GM12875 (cell line): Measurements from ENCODE around the gene SPTBN1.

Experiments used
- H3K4me3 ChIP-seq: one replicate; pipeline ENCODE4 v1.5.1; 2011; ENCODE audit warnings: low read depth, low read length, control low read depth
- TF ChIP-seq, protein P1 (sequence below): IDR thresholded peaks from 2 replicates; pipeline ENCODE4 v1.5.1; 2011; ENCODE audit warnings: low read depth, mild to moderate bottlenecking, control low read depth, inconsistent platforms, low read length, moderate library complexity, borderline replicate concordance; ENCODE audit not compliant: insufficient read depth

SPTBN1 gene

DNA sequence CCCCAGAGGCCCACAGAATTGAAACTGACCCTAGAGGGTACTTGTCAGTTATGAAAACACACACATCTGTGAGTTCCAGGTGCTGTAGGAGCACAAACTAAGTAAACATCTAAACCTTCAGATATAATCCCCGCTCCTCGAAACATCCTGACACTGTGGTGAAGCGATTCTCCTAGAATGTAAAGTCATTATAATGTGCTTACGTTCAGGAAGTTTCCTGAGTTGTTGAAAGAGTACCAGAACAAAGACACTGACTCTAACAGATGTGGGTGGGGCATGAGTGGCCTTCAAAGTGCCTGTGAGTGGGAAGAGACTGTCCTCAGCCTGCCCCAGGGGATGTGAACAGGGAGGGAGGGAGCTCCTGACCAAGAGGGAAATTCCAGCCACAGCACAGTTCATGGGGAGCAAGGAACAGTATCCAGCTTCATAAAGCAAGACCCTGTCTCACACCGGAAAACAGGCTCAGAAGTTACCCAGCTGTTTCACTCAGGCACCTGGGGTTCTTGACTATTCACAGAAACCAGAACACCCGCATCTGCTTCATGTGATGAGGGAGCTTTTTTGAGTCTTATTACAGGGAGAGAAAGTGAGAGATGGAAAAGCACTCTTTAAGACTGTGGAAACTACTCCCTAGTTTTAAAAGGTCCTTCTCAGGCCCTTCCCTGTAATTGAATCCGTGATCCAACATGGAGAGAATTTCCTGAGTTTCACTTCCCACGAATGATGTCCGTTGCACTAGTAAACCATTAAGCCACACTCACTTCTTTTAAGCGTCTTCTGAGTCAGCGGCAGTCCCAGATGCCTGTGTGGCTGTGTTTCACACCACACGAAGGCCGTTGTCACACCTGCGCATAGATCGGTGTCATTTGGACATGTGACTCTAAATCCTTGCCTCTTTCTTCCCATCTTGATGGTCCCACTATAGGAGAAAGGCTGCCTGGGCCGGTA, 178.7 kb downstream of the SPTBN1 start:
- H3K4me3 ChIP-seq: no peak overlapping the region

GRCh38 chr2:54635554-54636152, 179.5 kb downstream of the SPTBN1 start:
- TF ChIP-seq, protein P1, sequence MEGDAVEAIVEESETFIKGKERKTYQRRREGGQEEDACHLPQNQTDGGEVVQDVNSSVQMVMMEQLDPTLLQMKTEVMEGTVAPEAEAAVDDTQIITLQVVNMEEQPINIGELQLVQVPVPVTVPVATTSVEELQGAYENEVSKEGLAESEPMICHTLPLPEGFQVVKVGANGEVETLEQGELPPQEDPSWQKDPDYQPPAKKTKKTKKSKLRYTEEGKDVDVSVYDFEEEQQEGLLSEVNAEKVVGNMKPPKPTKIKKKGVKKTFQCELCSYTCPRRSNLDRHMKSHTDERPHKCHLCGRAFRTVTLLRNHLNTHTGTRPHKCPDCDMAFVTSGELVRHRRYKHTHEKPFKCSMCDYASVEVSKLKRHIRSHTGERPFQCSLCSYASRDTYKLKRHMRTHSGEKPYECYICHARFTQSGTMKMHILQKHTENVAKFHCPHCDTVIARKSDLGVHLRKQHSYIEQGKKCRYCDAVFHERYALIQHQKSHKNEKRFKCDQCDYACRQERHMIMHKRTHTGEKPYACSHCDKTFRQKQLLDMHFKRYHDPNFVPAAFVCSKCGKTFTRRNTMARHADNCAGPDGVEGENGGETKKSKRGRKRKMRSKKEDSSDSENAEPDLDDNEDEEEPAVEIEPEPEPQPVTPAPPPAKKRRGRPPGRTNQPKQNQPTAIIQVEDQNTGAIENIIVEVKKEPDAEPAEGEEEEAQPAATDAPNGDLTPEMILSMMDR: no peak
- H3K4me3 ChIP-seq: no peak overlapping the region

More for the DNA sequence above, 178.7 kb downstream of the SPTBN1 start:
- TF ChIP-seq, protein P1: no peak

DNA sequence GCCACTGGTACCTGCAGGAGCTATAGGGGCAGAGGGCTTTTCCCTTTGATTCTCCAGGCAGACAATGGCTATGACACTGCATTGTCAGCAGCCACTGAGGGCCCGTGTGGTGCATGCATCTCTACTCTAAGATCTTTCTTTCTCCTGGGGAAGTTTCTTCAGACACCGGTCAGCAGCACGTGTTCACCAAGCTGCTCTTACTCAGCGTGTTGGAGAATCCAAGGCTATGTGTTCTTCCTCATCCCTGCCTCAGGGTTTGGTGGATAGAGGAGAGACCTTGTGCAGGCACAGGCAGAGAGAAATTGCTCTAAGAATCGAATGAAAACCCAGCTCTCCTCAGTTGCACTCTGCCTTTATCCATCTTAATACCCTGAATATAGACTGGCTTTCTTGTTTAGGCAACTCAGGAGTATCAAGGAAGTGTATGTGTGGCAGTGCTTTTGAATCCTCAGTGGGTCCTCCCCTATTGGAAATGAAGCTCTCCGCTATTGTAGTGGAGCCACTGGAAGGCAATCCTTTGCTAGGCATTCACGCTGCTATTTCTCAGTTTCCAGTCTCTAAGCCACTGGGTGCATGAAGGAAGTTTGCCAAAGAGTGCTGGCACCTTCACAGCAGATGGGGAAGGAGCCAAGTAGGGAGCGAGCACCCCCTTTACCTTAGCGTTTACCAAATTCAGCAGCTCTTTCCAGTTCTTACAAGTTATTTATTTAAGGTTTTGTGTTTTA, 180.4 kb downstream of the SPTBN1 start:
- no peak overlapping the region for H3K4me3 ChIP-seq
- TF ChIP-seq, protein P1: no peak

DNA sequence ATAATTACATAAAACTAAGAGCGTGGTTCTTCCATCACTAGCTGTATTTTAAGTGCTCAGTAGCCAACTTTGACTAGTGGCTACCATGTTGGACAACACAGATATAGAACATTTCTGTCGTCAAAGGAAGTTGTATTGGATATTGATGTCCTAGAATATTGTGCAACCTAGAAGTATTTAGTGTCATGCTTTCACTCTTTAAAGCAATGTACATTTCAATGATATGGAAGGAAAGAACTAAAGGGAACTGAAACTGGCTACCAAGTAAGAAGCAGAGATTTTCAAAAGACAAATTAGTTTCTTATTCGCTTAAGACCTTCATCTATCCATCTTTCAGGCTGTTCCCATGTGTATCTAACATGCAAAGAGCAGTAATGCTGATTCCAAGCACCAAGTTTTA, 182.0 kb downstream of the SPTBN1 start:
- TF ChIP-seq, protein P1: no peak
- no peak overlapping the region for H3K4me3 ChIP-seq

GRCh38 chr2:54638774-54639187, 182.7 kb downstream of the SPTBN1 start:
- H3K4me3 ChIP-seq: no peak overlapping the region
- TF ChIP-seq, protein P1: no peak

DNA sequence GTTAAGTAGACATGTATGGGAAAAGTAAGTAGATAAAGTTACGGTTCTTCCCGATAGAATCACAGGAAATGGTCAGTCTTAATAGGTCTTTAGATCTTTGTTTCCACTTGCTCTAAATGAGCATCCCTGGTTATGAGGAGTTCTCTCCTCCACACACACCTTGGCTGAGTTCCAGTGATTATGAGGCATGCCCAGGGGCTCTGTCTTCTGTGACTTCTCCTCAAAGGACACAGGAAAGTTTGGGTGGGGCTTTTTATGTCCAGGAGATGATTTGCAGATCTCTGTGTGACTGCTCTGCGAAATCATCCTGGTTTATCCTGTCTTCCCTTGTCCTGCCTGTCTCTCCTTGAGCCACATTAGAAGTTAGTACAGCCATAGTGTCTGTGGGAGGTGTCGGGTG, 183.5 kb downstream of the SPTBN1 start:
- TF ChIP-seq, protein P1: no peak
- H3K4me3 ChIP-seq: no peak overlapping the region
